Measurements from ENCODE around the gene C11orf91.
"Not testable (repeated sequence)": the region's sequence is repeated elsewhere in the genome, so short reads cannot be mapped to it uniquely, and the experiment has no call there.

C11orf91 gene

DNA sequence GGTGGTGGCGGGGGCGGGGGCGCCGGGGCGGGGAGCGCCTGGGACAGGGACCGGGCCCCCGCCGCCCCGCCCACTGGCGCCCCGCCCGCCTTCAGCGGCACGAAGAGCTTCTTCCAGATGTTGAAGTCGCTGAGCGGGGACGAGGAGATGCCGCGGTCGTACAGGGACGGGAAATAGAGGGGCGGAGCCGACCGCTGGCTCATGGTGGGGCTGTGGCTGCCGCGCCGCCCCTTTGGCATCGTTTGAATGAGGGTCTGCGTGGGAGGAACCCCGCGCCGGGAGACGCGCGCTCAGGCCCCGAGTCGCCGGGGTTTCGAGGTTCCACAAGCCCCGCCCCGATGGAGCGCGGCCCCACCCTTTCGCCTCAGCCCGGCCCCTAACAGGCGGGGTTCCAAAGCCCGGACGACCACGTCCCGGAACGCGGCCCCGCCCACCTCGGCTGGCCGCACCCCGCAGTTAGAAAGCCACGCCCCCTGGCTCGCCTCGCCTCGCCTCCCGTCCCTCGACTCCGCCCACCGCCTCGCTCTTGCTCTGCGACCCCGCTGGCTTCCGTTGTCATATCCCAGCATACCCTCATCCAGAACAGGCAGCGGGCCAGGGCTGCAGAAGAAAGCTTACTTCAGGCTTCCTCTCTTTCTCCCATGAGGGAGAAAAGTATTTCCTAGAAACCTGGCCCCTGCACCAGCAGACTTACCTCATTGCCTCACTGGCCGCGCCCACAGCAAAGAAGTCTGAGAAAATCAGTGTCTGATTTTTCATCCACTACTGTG is at the start of gene C11orf91:
Gene C11orf91, minus strand, starts transcription at position 325 of the 770 bp plus-strand sequence. Its CDS starts 86 bp downstream, at position 239.
- DNase-seq (ENCODE audit: low read depth, low spot score): peak; percentile 98

DNA sequence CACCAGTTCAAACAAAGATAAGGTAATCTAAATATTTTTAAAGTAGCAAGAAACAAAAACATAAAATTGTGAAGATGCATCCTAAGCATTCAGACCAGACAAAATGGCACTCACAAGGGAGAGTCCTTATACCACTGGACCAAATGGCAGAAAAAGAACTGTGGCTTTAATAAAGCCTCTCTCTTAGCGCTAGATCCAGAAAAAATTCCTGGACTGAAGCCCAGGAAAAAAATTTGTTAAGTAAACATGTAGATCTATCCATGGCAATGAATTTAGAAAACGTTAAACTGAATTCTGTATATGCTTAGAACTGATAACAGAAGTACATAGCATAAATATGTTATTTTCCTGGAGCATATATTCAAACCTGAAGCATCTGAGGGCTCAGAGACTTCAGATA is 47.4 kb upstream of the C11orf91 start:
- peak; percentile 46 for DNase-seq (ENCODE audit: low read depth, low spot score)

DNA sequence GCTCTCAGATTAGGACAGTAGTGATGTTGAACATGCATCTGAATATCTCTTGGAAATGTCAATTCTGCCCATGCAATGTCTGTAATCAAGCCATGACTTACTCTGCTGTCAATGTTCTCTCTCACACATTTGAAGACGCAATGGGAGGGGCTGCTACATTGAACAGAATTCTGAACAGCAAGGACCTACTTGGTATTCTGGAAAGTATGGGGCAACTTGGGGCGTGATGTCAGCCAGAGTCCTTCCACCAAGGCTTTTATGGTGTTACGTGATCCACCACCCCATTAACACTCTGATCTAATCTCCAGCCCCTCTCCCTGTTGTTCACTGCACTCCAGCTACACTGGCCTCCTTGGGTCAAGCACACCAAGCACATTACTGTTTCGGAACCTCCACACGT is 42.7 kb upstream of the C11orf91 start:
- no peak for DNase-seq (ENCODE audit: low read depth, low spot score)

DNA sequence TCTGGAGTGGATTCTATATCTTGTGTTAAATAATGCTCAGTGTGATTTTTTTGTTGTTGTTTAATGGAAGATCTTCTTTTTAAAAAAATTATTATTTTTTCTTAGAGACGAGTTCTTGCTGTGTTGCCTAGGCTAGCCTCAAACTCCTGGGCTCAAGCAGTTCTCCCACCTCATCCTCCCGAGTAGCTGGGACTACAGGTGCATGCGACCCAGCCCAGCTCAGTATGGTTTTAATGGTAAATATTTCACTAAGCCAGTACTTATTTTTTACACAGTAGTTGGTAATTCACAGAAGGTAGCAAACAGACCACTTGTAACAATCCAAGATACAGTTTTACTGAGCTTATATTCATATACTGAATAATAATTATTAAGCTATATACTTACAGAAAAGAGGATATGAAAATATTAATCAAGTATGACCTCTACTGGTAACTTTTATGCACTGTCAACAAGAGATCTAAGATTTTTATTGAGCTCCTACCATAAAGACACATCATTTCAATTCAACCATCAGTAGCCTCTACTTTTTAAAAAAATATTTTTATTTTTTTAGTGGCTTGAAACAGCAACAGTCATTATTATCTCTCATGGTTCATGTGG is 41.7 kb upstream of the C11orf91 start:
- DNase-seq (ENCODE audit: low read depth, low spot score): peak; percentile 28

DNA sequence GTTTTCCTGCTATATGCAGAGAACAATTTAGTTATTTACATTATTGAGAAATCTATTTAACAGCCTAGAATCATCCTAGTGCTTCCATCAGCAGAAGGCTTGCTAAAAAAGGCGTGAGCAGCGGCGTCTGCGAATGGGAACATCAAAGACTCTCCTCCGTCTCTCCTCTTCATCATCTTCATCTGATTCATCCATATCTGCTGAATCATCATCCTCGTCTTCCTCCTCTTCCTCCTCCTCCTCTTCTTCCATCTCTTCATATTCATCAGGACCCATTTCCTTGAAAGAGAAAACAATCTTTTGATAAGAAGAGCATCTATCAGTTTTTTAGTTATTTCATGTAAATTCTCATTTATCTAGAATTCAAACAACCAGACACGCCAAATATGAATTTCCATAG is 41.2 kb upstream of the C11orf91 start:
- no peak for DNase-seq (ENCODE audit: low read depth, low spot score)

GRCh38 chr11:33737362-33737821 is 36.8 kb upstream of the C11orf91 start:
- DNase-seq (ENCODE audit: low read depth, low spot score): no peak

DNA sequence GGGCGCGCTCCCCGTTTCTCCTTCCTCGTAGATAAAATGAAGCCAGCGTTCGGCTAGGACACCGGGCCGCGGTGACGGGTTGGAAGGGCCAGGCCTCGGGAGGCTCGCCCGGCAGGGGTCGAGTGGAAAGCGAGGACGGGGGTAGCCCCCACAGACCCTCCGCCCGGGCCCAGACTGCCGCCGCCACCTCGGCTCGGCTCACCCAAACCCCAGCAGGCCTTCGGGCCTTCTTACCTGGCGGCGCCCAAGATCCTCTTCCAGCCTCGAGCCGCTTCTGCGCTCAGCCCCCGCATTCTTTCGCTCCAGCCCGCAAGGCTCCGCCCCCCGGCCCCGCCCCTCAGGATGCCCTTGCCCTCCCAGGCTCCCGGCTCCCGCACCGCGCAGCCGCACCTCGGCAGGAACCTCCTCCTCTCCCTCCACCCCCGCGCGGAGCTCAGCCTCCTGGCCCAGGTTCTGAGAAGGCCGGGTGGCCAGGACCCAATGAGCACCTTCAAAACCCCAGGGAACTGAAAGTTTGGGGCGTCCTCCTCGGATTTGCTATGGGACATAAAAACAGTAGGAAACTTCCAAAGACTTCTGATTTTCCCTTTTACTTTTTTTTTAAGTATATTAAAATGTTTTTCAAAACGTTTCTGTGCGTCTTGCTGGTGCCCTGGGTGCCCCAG is 35.7 kb upstream of the C11orf91 start, which contains the start of gene CD59:
Gene CD59, minus strand, starts transcription at position 276 of the 665 bp plus-strand sequence. CDS start 13,978 bp downstream, outside the sequence.
- peak; percentile 98 for DNase-seq (ENCODE audit: low read depth, low spot score)

DNA sequence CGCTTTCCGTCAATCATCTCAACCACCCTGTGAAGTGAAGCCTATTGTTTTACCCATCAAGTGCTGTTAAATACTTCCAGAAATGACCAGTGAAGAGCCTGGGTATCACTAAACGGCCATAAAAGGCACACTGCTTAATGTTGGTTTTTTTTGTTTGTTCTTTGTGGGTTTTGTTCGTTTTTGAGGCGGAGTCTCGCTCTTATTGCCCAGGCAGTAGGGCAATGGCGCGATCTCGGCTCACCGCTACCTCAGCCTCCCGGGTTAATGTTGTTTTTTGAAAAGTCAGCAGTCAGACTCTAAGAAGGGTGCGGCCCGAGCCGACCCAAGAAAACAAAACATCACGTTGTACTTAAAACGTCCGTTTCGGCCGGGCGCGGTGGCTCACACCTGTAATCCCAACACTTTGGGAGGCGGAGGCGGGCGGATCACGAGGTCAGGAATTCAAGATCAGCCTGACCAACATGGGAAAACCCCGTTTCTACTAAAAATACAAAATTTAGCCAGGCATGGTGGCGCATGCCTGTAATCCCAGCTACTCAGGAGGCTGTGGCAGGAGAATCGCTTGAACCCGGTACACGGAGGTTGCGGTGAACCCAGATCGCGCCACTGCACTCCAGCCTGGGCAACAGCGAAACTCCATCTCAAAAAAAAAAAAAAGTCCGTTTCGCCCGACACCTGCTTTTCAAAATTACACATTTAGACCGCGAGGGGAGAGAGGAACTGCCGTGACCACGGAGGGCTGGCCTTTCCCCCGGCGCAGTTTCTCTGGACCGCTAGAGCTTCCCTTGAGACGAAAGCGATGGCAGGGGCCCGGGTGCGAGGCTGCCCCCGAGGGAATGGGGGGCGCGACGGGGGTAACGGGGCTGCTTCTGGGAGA is 34.9 kb upstream of the C11orf91 start:
- peak; percentile 67 for DNase-seq (ENCODE audit: low read depth, low spot score)

- DNase-seq (ENCODE audit: low read depth, low spot score): peak; percentile 79
These were observed 34.0 kb upstream of the C11orf91 start for GRCh38 chr11:33734441-33735270.

DNA sequence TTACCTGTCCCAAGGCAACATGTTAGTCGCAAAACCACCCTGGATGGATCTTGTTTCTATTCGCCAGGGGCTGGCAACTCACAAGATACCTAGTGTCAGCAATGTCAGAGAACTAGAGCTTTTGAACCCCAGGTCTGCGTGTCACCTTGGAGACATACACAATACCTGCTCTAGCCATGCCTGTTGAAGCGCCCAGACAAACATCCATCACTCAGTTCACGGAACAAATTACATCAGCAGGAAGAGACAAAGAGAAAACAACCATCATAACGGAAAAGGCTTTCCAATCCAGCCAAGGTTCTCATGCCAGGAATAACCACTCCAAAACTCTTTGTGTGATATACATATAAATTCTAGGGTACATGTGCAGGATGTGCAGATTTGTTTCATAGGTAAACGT is 33.4 kb upstream of the C11orf91 start:
- peak; percentile 14 for DNase-seq (ENCODE audit: low read depth, low spot score)

DNA sequence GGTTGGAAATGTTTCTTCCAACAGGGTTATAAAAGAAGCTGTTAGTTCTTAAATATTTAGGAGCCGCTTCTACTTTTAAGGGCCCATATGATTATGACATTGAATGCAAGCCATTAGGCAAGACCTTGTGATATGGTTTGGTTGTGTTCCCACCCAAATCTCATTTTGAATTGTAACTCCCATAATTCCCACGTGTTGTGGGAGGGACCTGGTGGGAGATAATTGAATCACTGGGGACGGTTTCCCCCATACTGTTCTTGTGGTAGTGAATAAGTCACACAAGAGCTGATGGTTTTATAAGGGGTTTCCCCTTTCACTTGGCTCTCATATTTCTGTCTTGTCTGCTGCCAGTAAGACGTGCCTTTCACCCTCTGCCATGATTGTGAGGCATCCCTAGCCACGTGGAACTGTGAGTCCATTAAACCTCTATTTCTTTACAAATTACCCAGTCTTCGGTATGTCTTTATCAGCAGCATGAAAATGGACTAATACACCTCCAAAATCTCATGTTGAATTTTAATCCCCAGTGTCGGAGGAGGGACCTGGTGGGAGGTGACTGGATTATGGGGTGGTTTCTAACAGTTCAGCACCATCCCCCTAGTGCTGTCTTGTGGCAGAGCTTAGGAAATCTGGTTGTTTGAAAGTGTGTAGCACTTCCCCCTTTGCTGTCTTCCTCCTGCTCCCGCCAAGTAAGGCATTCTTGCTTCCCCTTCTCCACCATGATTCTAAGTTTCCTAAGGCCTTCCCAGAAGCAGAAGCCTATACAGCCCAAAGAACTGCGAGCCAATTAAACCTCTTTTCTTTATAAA is 31.3 kb upstream of the C11orf91 start:
- no peak for DNase-seq (ENCODE audit: low read depth, low spot score)

DNA sequence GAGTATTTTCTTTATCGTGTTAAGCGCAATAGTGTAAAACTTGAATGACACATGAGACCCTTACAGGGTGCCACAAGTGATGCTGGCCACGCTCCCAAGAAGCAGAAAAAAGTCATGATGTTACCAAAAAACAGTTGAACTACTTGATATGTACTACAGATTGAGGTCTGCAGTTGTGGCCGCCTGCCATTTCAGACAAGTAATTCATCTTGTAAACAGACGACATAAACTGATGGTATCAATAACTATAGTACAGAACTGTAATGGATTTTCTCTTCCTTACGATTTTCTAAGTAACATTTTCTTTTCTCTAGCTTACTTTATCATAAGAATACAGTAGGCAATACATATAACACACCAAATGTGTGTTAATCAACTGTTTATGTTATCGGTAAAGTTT is 30.1 kb upstream of the C11orf91 start:
- no peak for DNase-seq (ENCODE audit: low read depth, low spot score)

- not testable (repeated sequence) for DNase-seq (ENCODE audit: low read depth, low spot score)
These were observed 28.5 kb upstream of the C11orf91 start for GRCh38 chr11:33729072-33729664.

- not testable (repeated sequence) for DNase-seq (ENCODE audit: low read depth, low spot score)
These were observed 26.9 kb upstream of the C11orf91 start for GRCh38 chr11:33727539-33727938.

DNA sequence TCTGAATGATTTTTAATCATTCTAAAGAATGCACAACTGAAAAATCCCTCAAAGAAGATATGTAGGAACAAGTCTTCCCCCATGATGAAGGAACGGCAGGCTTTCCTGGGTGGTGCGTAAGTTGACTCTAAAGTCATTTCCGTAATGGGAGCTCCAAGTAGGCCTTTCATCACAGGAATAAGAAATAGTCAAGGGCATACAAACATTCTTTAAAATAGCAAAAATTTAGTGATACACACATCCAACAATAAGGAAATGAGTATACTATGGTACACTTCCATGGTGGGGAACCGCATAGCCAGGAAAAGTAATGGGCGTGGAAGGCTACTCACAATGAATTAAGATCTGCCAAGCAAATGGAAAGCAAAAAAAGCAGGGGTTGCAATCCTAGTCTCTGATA is 24.9 kb upstream of the C11orf91 start:
- no peak for DNase-seq (ENCODE audit: low read depth, low spot score)

- no peak for DNase-seq (ENCODE audit: low read depth, low spot score)
These were observed 24.0 kb upstream of the C11orf91 start for GRCh38 chr11:33724644-33725035.

DNA sequence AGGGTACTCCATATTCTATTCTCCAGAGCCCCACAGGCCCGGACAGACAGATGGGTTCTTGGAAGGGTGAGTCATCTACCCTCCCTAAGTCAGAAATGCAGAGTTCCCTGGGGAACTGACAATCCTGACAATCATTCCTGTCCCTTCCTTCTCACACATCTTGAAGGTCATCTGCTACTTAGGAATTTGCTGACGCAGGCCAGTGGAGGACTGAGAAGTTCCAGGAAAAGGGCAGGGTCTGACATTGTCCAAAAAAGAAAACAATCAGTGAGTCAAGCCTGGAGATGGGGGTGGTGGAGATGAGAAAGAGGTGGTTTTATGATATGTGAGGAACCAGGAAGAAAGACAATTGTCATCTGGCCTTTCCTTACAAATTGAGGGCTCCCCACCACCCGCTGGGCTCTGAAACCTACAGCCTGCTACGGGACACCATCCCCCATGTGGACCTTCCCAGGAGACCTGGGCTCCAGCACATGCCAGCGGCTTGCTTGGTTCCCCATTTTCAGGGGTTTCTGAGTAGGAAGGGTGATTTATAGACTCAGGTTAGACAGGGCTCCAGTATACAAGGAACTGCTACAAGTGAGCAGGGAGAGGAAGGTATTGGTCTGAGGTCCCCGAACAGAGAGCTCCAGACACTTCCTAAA is 22.7 kb upstream of the C11orf91 start:
- DNase-seq (ENCODE audit: low read depth, low spot score): peak; percentile 76

DNA sequence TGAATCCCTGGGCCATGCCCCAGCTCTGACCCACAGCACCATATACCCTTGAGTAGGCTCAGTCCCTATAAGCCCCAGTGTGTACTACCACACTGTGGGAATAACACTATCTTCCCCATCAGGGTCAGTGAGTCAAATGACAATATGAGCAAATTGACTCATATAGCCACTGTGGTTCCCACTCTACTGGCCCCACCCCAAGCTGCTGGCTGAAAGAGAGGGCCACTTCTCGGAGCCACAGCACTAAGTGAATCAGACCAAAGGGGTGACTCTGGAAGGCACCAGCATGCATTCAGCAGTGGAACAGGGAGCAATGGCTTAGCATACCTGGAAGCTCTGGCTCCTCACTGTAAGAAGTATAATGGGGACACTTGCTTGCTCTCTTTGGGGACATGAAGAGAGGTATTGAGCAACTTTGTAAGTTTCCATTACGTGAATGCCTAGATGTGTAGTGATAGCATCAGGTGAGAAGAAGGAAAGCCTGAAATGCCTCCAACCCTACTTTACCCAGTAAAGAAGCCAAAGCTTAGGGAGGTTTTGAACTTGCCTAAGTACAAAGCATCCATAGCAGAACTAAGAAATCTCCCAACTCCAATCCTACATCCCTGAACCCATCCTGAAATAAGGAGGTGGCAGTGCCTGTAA is 22.1 kb upstream of the C11orf91 start:
- DNase-seq (ENCODE audit: low read depth, low spot score): peak; percentile 61

All from astrocyte of the hippocampus (primary cell).